PC-3 (cell line): ENCODE measurements around the gene PPT1. TPM values are rescaled to one million over a fixed set of nuclear protein-coding genes. Genes with fewer than 3 reads are reported as not detected.

Experiments used
- ATAC-seq: fragments of 200-7000 bp; cut with Tn5 transposase; 2 replicates; pipeline ENCODE4 v1.9.1; 2020; ENCODE audit warnings: mild to moderate bottlenecking, moderate library complexity
- BruUV-seq: library from RNA; stranded (reverse); fragments of 400-500 nt; replicated peaks from 2 replicates; lab custom pipeline; 2021; lab: Mats Ljungman, UMichigan
- CTCF ChIA-PET: fragments of 300-600 bp; sonication (Branson Sonifier 250); formaldehyde crosslinking; loops from one replicate; lab custom pipeline; 2022; ENCODE audit warnings: antibody characterized with exemption; lab: Charles Lee
- POLR2A ChIA-PET: fragments of 300-600 bp; sonication (Branson Sonifier 250); formaldehyde crosslinking; loops from one replicate; lab custom pipeline; 2022; ENCODE audit warnings: antibody characterized with exemption; ENCODE audit not compliant: unreplicated experiment; lab: Charles Lee
- DNase-seq: peaks from one replicate; pipeline ENCODE4 v3.0.0-alpha.2; 2015
- H2AFZ ChIP-seq: fragments of 300-600 bp; sonication (generic); 2 replicates; pipeline ENCODE4 v1.6.0; 2016; ENCODE audit warnings: antibody characterized with exemption, low read length
- H3F3A ChIP-seq: fragments of 300-600 bp; sonication (generic); one replicate; pipeline ENCODE4 v1.6.0; 2017; ENCODE audit warnings: antibody characterized with exemption, low read length, control low read depth, mild to moderate bottlenecking; ENCODE audit not compliant: unreplicated experiment
- H3K27ac ChIP-seq: fragments of 300-600 bp; sonication (generic); 2 replicates; pipeline ENCODE4 v1.5.1; 2016; ENCODE audit warnings: mild to moderate bottlenecking, low read length
- H3K27me3 ChIP-seq: fragments of 300-600 bp; sonication (generic); 2 replicates; pipeline ENCODE4 v1.6.1; 2016; ENCODE audit warnings: low read length, mixed read lengths
- H3K36me3 ChIP-seq: fragments of 300-600 bp; sonication (generic); 2 replicates; pipeline ENCODE4 v1.6.1; 2016; ENCODE audit warnings: low read depth, mixed run types, low read length, mixed read lengths
- H3K4me1 ChIP-seq: fragments of 300-600 bp; sonication (generic); 2 replicates; pipeline ENCODE4 v1.5.1; 2016; ENCODE audit warnings: low read length; ENCODE audit not compliant: insufficient read depth
- H3K4me2 ChIP-seq: fragments of 300-600 bp; sonication (generic); 2 replicates; pipeline ENCODE4 v1.6.0; 2016; ENCODE audit warnings: low read length
- H3K4me3 ChIP-seq: fragments of 300-600 bp; sonication (generic); 2 replicates; pipeline ENCODE4 v1.5.1; 2016; ENCODE audit warnings: mild to moderate bottlenecking, low read length, mixed read lengths
- H3K79me2 ChIP-seq: fragments of 300-600 bp; sonication (generic); 2 replicates; pipeline ENCODE4 v1.6.1; 2017; ENCODE audit warnings: low read length, mixed read lengths
- H3K9ac ChIP-seq: fragments of 300-600 bp; sonication (generic); 2 replicates; pipeline ENCODE4 v1.6.0; 2016; ENCODE audit warnings: mild to moderate bottlenecking, low read length
- H3K9me2 ChIP-seq: fragments of 300-600 bp; sonication (generic); replicated peaks from 2 replicates; pipeline ENCODE4 v1.6.1; 2016; ENCODE audit warnings: mixed run types, low read length, mixed read lengths
- H3K9me3 ChIP-seq: fragments of 300-600 bp; sonication (generic); 2 replicates; pipeline ENCODE4 v1.6.1; 2016; ENCODE audit warnings: low read length, mixed read lengths
- H4K20me1 ChIP-seq: fragments of 300-600 bp; sonication (generic); 2 replicates; pipeline ENCODE4 v1.6.1; 2016; ENCODE audit warnings: low read length, mixed read lengths
- CTCF ChIP-seq: fragments of 300-600 bp; sonication (generic); conservative IDR thresholded peaks from 2 replicates; pipeline ENCODE4 v1.5.1; 2017; ENCODE audit warnings: antibody characterized with exemption, low read depth, mild to moderate bottlenecking, low read length
- EZH2 ChIP-seq: fragments of 300-600 bp; sonication (generic); IDR thresholded peaks from one replicate; pipeline ENCODE4 v1.6.1; 2017; ENCODE audit warnings: antibody characterized with exemption, mild to moderate bottlenecking, low read length; ENCODE audit not compliant: unreplicated experiment
- EZH2phosphoT487 ChIP-seq: fragments of 300-600 bp; sonication (generic); IDR thresholded peaks from 2 replicates; pipeline ENCODE4 v1.6.1; 2018; ENCODE audit warnings: mild to moderate bottlenecking, antibody characterized with exemption, low read length, borderline replicate concordance
- intact Hi-C: fragments of 100-400 bp; cut with micrococcal nuclease; formaldehyde crosslinking; loops from 2 replicates; pipeline ENCODE4 v1.9.0; 2023
- total RNA-seq: library from RNA; depleted of rRNA; stranded (reverse); fragments of >200 nt; gene quantifications from 2 replicates; pipeline ENCODE4 v1.2.3, GENCODE V29; 2014

PPT1 gene
- total RNA-seq, 1 experiment from 2014 or later: 72.9 TPM

- peaks cover 11% of the 10 kb centered on the region; the same call in 1 of the 2 replicates for H3K4me1 ChIP-seq
- ChIA-PET POLR2A (no interaction called here), CTCF (interaction anchor here (2.0 kb wide), 1 partner anchor 111 kb away, joined by 5 read pairs; no protein-coding TSS in a partner anchor)
- BruUV-seq: no TSS peak
- ATAC-seq: peak; percentile 47; the same call in 1 of the 2 replicates
- DNase-seq: peak; percentile 71
- no peaks in the 10 kb centered on the region for H3K36me3 ChIP-seq
- peak overlapping the region; percentile 1; the same call in 1 of the 2 replicates for H3K4me2 ChIP-seq
- H3K9me3 ChIP-seq: no peaks in the 10 kb centered on the region
- H3K4me3 ChIP-seq: no peak overlapping the region
- no peaks in the 10 kb centered on the region for H3F3A ChIP-seq
- intact Hi-C loops: loop anchor here (5.0 kb wide), 1 partner anchor 43 kb away; no protein-coding TSS in a partner anchor
- H4K20me1 ChIP-seq: no peaks in the 10 kb centered on the region
- H3K9ac ChIP-seq: no peak overlapping the region
- no peak overlapping the region for H3K27ac ChIP-seq
- no peaks in the 10 kb centered on the region for H3K27me3 ChIP-seq
- TF ChIP-seq EZH2phosphoT487: no peak
- no peak for TF ChIP-seq EZH2
- no peak for TF ChIP-seq CTCF
- no peak overlapping the region for H2AFZ ChIP-seq
- H3K9me2 ChIP-seq: no peaks in the 10 kb centered on the region
- H3K79me2 ChIP-seq: no peaks in the 10 kb centered on the region
These were observed 66.4 kb downstream of the PPT1 start for GRCh38 chr1:40030528-40031135.

- Histone ChIP-seq H4K20me1 (no peaks in the 10 kb centered on the region), H3K27me3 (no peaks in the 10 kb centered on the region), H3F3A (no peaks in the 10 kb centered on the region), H3K9me2 (no peaks in the 10 kb centered on the region), H3K9ac (no peak overlapping the region), H3K27ac (no peak overlapping the region), H3K79me2 (no peaks in the 10 kb centered on the region), H3K4me3 (no peak overlapping the region), H3K4me2 (no peak overlapping the region), H3K36me3 (no peaks in the 10 kb centered on the region), H2AFZ (no peak overlapping the region), H3K4me1 (peaks cover 11% of the 10 kb centered on the region; the same call in 1 of the 2 replicates), H3K9me3 (no peaks in the 10 kb centered on the region)
- peak; percentile 11 for DNase-seq
- CTCF ChIA-PET: interaction anchor here (2.0 kb wide), 1 partner anchor 110 kb away, joined by 5 read pairs; no protein-coding TSS in a partner anchor
- POLR2A ChIA-PET: no interaction called here
- ATAC-seq: no peak
- BruUV-seq: no TSS peak
- no peak for TF ChIP-seq EZH2phosphoT487
- no peak for TF ChIP-seq EZH2
- no peak for TF ChIP-seq CTCF
- intact Hi-C loops: loop anchor here (5.0 kb wide), 1 partner anchor 42 kb away; no protein-coding TSS in a partner anchor
These were observed 67.4 kb downstream of the PPT1 start for GRCh38 chr1:40029608-40030007.

- ChIA-PET POLR2A (no interaction called here), CTCF (no interaction called here)
- Histone ChIP-seq H3K4me2 (no peak overlapping the region), H4K20me1 (no peaks in the 10 kb centered on the region), H3K79me2 (no peaks in the 10 kb centered on the region), H3K27me3 (no peaks in the 10 kb centered on the region), H3K27ac (no peak overlapping the region), H3K9ac (no peak overlapping the region), H3K9me3 (no peaks in the 10 kb centered on the region), H3K9me2 (no peaks in the 10 kb centered on the region), H3K36me3 (no peaks in the 10 kb centered on the region), H3F3A (no peaks in the 10 kb centered on the region), H3K4me1 (peaks cover 11% of the 10 kb centered on the region; the same call in 1 of the 2 replicates), H3K4me3 (no peak overlapping the region), H2AFZ (no peak overlapping the region)
- DNase-seq: no peak
- intact Hi-C loops: no loop called here
- no TSS peak for BruUV-seq
- no peak for ATAC-seq
- TF ChIP-seq EZH2: no peak
- TF ChIP-seq CTCF: no peak
- TF ChIP-seq EZH2phosphoT487: no peak
These were observed 69.4 kb downstream of the PPT1 start for GRCh38 chr1:40027647-40028046.
